ENCODE data around the gene BACE2.

GRCh38 chr21:41228958-41229357 is 61.0 kb downstream of the BACE2 start:
- no peak for TF ChIP-seq CTCF (IDR thresholded peaks at IDR 0.05; ENCODE audit: insufficient read depth, low read length)
- no peak for TF ChIP-seq POLR2AphosphoS5 (IDR thresholded peaks at IDR 0.05; ENCODE audit: low read depth)
- TF ChIP-seq, protein P1, sequence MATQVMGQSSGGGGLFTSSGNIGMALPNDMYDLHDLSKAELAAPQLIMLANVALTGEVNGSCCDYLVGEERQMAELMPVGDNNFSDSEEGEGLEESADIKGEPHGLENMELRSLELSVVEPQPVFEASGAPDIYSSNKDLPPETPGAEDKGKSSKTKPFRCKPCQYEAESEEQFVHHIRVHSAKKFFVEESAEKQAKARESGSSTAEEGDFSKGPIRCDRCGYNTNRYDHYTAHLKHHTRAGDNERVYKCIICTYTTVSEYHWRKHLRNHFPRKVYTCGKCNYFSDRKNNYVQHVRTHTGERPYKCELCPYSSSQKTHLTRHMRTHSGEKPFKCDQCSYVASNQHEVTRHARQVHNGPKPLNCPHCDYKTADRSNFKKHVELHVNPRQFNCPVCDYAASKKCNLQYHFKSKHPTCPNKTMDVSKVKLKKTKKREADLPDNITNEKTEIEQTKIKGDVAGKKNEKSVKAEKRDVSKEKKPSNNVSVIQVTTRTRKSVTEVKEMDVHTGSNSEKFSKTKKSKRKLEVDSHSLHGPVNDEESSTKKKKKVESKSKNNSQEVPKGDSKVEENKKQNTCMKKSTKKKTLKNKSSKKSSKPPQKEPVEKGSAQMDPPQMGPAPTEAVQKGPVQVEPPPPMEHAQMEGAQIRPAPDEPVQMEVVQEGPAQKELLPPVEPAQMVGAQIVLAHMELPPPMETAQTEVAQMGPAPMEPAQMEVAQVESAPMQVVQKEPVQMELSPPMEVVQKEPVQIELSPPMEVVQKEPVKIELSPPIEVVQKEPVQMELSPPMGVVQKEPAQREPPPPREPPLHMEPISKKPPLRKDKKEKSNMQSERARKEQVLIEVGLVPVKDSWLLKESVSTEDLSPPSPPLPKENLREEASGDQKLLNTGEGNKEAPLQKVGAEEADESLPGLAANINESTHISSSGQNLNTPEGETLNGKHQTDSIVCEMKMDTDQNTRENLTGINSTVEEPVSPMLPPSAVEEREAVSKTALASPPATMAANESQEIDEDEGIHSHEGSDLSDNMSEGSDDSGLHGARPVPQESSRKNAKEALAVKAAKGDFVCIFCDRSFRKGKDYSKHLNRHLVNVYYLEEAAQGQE (IDR thresholded peaks at IDR 0.05; ENCODE audit: insufficient replicate concordance, low read depth): no peak
